Eye (tissue), 1 donor: ENCODE data around the gene GLYATL1.

Experiments
- DNase-seq: peaks from one replicate; pipeline ENCODE4 v3.0.0-alpha.2; 2015

The GLYATL1 gene

DNA sequence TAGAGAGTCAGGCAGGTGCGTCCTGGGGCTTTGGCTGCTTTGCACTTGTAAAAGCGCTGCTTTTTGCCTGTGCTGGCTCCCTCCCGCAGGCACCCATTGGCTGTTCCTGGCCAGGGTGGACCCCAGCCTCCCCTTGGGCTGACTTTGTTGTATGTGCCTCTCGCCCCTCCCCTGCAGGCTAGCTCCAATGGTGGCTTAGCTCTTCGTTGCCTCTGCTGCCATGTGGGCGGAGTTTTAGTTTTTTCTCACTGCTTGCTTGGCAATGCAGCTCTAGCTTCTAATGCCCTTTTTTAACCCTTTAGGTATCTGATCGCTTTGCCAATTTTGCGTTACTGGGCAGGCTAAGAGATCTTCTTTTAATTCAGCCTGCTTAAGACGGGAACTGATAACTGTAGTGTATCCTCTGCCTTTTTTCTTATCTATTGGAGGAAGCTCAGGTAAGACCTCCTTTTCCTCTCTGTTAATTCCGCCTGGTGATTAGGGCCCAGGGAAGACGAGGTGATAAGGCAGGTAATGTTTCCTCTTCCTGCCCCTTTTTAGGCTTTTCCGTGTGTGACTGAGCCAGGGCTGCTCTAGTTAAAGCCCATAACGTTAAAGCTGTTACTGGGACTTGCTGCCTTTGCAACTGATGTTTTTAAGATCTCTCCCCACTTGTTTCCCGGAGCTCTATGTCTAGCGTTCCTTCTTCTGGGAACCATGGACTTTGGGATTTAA, 11.7 kb upstream of the GLYATL1 start:
- DNase-seq = peak; percentile 90

DNA sequence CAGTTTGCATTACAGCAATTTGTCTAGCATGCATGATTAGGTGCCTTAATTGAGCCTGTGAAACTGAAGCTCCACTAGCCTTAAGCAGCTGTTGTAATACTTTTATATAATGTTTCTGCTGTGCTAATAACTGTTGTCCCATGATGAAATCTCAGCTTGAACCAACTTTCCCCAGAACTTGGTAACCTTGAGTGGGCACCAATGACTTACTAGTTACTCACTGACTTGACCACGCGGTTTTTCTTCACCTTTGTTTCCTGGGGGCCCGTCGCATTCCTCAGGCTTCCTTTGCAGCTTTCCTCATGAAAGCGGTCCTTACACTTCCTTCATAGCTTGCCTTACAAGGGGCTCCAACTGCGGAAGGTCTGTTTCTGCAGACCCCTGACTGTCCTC, 11.2 kb upstream of the GLYATL1 start:
- DNase-seq = no peak

DNA sequence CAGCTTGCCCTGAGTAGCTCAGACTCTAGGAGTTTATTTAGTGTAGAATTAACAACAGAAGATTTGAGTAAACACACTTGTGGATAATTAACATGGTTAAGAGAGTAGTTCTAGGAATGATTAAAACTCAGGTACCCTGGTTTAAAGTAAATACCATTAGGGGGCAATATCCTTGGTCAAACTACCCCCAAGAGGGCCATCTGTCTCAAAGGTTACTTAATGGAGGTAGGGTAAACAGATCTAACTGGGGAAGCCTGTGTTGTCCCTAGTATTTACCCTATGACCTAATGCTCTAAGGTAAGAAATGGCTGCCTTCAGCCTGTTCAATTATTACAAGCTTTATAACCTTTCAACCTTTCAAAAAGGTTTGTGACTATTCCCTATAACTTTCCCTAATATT, 10.6 kb upstream of the GLYATL1 start:
- no peak for DNase-seq

DNA sequence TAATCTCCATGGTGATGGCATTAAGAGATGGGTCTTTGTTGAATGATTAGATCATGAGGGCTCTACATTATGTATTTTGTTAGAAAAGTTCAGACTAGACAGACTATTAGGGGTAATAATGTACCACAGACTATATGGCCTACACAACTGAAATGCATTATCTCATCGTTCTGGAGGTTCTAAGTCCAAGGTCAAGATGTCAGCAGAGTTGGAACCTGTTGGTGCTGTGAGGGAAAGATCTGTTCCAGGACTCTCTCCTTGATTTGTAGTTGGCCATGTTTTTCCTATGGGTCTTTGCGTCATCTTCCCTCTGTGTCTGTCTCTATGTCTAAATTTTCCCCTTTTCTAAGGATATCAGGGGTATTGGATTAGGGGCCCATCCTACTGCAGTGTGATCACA, 8.4 kb upstream of the GLYATL1 start:
- no peak for DNase-seq

DNA sequence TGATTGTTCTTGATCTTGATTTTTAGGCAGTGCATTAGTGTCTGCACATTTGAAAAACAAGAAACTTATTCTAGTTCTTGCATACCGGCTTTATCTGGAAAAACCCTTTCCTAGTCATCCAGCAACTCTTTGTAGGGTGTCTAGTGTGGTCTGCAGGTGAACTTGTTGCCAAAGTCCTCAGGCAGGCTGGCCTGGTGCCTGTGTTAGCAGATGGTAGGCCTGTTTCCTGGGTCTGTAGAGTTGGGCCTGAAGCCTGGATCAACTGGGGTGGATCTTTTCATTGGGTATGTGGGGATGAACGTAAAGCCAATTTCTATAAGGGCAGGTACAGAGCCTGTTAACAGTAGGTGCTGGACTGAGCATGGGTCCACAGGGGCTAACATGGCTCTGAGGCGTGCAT, 5.6 kb upstream of the GLYATL1 start:
- no peak for DNase-seq

DNA sequence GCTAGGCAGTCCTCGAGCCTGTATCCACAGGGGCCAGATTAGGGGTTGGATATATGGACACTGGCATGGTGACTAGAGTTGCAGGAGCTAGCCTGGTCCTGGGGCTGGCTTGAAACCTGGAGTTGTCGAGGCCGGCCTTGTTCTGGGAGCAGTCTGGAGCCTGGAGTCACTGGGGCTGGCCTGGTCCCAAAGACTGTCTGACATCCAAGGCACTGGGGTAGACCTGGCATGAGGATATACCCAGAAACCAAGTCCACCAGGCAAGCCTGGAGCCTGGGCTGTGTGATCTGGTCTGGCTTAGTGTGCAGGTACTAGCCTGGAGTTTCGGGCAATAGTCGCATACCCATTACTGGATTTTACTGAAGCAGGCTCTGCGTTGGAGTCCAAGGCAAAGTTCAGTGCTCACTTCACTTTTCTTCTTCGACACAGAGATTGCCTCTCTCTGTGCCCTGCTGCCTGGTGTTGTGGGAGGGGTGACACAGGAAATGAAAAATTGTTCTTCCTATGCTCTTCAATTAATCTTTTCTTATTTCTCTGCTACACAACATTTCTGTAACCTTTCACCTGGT, 4.3 kb upstream of the GLYATL1 start:
- no peak for DNase-seq

DNA sequence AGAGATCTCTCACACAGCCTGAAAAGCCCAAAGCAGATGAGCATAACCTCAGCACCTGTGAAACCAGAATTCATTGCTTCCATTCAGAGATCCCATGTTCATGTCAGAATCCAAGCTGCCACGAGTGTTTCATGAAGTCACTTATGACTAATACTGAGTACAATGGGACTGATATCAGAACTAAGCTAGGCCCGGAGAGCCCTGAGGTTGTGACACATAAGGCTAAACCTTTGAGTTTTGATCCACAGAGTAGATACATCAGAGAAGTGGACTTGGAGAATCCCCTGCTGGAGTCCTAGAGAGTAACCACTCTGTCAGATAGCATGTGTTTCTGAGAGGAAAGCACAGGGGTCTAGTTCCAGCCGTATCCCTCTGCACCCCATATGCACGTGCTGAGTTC, 890 bp upstream of the GLYATL1 start:
- DNase-seq = no peak

DNA sequence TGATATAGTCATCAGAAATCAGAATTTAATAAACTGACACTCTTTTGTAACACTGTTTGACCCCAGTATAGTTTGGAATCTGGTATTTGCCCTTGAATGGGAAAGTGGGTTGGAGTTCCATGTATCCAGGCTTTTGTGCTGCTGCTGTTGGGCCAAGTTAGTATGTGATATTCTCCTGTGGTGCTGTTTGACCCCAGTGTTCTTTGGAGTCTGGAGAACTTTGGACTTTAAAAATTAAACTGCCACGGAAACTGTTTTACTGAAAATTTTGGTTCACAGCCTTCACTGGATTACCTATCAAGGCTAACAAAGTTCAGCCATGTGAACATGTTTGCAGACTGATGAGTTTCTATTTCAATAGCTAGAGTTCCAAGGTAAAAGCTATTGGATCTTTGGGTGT, 740 bp downstream of the GLYATL1 start:
- DNase-seq = no peak

DNA sequence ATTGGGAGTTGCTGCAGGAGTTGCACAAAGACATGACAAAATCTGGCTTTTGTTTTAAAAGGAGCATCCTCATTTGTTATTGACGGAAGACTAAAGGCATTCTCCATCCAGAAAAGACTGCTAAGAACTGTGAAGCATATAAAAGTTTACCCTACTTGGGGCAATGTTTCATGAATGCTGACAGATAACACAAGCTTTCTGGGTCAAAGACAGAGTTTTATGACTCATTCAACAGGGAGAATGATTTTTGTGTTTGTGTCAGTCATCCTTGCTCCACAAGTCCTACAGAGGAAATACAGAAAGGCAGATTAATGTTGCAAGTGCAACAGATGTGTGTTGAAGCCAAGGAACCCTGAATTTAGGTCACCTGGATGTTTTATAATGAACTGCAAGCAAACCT, 2.5 kb downstream of the GLYATL1 start:
- DNase-seq = no peak

DNA sequence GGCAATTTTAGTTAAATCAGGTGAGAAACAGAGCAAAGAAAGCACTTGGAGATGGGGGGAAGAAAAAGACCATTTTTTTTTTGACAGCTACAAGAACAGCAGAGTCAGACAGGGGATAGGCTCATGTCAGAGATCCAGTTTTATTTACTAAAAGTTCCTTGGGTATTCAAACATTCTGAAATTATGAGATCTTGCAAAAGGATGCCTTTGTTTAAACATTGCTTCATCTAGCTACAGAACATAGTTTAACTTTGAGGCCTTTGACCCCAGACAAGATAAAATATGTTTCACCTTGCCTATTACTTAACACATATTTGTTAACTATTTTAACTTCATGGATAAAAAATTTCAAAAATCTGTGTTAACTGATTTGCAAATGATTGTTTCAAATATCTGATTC, 6.4 kb downstream of the GLYATL1 start:
- no peak for DNase-seq

DNA sequence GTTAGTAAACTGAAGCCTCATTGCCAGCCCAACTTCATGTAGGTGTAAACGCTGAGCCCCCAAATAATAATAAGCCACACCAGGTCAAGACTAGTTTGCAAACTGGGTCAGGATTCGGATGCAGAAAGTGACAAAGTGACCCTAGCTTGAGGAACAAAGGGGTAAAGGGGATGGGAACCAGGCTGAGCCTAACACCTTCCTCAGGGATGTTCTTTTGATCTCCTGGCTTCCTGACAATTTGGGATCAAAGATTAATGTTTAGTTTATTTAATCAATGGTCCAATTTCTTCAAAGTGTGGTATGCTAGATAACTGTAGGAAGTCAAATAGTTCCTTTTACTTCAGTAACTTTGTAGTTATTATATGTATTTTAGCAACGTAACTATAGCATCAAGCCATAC, 9.9 kb downstream of the GLYATL1 start:
- no peak for DNase-seq

DNA sequence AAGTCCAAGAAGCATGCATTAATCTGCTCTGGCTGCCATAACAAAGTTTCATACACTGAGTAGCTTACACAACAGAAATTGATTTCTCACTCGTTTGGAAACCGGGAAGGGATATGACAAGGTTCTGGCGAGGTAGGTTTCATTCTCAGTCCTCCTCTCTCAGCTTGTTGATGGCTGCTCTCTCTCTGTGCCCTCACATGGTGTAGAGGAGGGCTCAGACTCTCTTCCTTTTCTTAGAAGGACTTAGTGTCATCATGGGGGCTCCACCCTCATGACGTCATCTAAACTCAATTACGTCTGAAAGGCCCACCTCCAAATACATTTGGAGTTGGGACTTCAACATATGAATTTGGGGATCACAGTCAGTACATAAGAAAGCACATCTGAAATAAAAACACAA, 18.6 kb downstream of the GLYATL1 start:
- peak; percentile 20 for DNase-seq

DNA sequence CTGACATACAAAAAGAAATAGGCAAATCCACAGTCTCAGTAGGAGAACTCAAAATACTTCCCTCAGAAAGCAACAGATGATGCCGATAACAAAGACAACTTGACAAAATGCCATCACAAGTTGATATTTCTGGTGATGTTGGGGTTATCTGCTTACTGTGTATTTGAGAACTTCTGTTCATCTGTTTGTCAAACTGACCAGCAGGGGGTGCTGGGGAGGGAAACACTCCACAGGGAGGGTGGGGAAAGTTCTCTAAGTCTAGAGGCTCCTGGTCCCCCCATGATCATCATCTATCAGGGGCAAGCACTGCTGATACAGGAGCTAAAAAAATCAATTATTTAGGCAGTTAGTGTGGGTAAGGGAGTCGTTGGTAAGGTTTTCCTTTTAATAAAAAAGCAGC, 19.2 kb downstream of the GLYATL1 start:
- no peak for DNase-seq

DNA sequence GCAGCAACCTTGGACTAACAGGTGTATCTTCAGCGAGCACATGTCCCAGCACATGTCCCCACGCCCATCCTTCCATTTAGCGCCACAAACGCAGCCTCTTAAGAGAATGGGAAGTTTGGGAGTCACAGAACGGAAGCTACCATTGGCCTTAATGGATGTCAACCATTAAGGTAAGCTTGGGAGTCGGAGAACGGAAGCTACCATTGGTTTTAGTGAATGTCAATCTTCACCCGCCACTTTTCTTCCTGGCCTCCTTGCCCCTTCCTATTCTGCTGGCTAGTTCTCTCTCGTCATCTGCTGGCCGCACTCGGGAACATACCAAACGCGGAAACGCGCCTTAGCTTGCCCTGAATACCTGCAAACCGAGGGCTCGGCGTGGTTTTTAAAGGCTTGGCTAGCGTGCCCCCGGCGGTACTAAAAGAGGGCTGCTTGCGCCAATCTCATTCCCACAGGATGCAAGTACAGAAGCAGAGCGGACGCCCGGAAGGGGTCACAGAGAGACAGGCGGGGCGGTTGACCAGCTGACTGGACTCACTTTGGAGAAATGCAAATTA, 24.3 kb downstream of the GLYATL1 start:
- DNase-seq = peak; percentile 49

DNA sequence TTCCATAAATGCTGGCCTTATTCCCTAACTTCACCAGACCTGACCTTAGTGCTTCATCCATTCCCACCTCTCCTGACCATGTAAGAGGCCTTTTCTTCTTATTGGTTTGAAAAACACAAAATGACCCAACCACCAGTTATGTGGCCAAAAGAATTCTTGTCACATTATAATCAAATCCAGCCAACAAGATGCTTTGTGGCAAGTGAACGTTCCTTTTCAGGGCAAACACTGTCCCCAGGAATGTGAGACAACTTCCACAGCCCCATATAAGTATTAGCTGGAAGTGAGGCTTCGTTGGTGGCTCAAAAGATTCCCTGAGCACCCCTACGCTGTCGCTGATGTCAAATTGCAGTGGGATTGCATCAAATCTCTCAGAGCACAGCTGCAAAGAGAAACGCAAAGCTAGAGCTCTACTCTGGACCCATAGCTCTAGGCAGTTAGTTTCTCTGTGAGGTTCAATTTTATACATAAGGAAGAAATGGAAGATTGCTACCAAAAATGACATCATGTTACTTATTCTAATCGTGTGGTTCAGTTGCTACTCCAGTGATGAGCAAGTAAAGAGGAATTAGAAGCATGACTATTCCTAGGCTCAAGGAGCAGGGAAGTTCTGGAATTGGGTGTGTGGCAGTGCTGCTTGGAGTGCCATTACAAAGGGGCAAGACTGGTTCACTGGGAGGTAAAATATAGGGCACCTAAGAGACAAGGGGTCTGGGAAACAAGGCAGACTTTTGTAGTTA, 26.1 kb downstream of the GLYATL1 start:
- DNase-seq = no peak

DNA sequence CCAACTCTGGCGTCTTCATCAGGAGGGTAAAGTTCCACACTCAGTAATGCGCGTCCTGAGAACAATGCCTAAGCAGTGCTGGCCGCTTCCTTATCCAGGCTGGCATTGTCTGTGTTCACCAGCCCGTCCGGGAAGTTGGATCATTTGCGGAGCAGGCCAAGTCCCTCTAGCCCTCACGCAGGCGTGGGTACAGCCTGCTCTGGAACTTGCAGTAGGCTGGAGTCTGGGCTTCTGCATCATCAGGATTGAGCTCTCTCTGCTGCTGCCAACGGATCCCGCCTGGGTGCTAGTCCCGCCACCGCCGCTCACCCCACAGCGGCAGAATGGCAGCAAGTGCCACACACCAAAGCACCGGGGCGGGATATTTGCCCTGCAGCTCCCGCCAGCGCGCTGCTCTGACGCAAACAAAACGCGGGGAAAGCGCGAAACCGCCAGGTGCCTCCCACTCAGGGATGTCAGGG, 29.0 kb downstream of the GLYATL1 start:
- peak; percentile 75 for DNase-seq

DNA sequence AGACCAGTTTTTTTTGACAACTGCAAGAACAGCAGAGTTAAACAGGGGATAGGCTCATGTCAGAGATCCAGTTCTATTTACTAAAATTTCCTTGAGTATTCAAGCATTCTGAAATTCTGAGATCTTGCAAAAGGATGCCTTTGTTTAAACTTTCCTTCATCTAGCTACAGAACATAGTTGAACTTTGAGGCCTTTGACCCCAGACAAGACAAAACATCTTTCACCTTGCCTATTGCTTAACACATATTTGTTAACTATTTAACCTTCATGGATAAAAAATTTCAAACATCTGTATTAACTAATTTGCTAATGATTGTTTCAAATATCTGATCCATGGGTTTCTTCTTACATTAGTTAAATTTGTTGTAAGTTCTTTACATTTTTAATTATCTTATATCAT, 38.2 kb downstream of the GLYATL1 start:
- DNase-seq = no peak

DNA sequence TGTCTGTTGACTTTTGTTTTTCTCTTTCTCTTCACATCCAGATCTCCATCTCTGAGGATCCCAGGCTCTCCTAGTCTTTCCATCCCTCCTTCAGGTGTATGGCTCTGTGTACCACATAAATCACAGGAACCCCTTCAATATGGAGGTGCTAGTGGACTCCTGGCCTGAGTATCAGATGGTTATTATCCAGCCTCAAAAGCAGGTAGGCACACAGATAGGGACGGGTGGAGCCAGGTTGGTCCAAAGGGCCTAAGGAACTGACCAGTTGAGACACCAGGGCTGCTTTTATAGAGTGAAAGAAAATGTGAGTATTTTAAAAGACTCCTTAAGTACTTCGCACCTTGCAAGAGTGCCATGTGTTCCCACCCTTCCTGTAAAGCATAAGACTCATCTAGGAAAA, 39.9 kb downstream of the GLYATL1 start:
- no peak for DNase-seq

DNA sequence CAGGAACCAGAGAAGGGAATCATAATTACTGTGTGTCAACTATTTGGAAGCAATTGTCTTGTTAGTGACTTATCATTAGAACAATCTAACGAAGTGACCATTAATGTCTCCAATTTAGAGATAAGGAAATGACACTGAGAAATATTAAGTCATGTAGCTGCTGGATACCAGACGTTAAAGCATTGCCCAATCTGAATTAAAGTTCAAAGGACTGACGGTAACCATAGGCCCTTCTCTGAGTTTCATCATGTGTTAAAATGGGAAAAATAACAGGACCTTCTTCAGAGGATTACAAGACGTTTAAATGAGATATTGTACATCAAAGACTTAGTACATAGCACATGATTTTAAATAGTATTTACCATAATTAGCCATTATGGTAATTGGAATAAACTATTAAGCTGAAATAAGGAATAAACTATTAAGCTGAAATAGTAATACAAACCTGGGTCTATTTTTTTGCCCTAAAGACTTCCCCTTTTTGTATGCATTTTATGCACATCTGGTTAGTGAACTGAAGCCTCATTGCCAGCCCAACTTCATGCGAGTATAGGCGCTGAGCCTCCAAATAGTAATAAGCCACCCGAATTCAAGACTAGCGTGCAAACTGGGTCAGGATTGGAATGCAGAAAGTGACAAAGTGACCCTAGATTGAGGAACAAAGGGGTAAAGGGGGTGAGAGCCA, 41.0 kb downstream of the GLYATL1 start:
- DNase-seq = no peak

DNA sequence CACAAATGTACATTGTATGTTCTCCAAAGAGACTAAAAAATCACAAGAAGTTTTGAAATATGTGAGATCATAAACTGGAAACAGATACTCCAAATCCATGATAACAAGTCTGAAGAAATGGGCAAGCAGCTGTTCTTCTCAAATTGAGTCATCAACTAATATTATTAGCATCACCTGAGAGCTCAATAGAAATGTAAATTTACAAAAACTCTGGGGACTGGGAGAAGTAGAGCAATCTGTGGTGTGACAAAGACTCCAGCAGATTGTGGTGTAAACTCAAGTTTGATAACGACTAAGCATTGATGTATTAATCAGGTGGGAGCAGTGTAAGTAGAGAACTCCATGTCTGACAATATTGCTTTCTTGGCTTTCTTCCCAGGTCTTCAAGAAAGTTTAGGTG, 53.2 kb downstream of the GLYATL1 start:
- no peak for DNase-seq

DNA sequence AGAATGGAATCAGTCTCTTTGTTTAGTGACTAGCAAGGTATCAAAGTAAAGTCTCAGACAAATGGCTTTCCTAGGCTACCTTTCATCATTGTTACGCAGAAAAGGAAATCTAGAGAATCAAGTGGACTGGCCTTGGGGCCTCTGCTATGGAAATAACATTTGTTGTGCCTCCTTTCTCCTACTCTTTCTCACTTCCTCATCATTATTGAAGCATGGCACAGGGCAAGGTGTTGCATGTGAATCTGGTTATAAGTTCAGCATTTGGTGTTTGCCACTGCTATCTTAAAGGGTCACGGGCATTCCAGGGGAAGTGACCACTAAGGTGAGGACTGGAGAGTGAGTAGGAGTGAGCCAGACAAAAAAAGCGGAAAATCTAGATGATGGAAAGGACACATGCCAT, 54.9 kb downstream of the GLYATL1 start:
- no peak for DNase-seq

DNA sequence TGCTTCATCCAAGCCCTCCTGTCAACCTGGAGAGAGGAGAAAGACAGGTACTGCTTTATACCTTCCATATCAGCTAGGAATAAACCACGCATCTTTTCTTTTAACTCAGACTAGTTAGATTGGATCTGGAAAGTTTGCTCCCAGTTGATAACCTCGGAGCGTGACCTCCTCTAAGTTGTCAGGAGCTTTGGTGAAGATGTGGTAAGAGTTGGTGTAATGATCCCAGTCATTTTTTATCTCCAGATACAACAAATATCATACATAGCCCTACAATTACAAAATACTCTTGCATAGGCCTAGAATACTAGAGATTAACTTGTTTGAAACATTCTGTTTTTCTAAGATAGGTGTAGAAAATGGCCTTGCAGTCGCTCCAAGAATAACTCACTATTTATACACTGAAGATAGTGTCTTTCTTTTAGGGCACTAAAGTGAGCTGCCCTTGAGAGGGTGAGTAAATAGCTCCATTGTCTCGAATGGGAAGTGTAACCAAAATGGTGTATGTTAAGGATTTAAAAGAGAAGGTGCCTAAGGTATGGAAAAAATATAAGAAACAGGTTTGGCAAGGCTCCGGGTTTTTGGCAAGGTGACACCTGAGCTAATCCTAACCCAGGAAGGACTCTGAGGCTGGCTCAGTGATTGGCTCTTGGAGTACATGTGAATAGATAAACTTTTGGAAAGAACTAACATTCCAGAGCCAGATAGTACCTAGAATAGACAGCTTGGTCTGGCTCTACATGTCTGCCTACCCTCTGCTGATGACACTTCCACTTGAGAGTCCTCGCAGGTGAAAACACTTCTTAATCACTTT, 59.4 kb downstream of the GLYATL1 start:
- no peak for DNase-seq

DNA sequence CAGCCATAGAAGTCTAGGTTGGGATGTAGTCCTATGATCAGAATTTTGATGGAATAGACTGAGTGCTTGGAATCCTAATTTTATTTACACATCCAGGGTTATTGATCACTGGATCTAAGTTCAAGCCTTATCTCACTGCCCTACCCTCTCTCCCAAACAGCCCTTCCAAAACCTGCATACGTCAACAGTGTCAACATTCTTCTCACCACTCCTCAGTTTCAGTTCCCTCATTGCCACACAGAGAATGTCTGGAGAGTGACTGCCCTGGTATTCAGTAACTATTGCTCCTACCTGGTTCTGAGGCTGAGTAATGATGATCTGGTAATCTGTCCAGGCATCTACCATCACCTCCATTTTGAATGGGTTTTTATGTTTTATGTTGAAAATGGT, 60.0 kb downstream of the GLYATL1 start:
- DNase-seq = no peak
